Activated CD4-positive, alpha-beta T cell treated with anti-CD3 and anti-CD28 coated beads, Interleukin-2, amount 50 U/mL, for 4 hours (primary cell): Measurements from ENCODE around the gene UGGT2.
"Not testable (repeated sequence)": the region's sequence is repeated elsewhere in the genome, so short reads cannot be mapped to it uniquely, and the experiment has no call there.

ENCODE experiments used
- DNase-seq, 2 experiments: peaks; one replicate each; pipeline ENCODE4 v3.0.0-alpha.2; 2020

The UGGT2 gene, protein sequence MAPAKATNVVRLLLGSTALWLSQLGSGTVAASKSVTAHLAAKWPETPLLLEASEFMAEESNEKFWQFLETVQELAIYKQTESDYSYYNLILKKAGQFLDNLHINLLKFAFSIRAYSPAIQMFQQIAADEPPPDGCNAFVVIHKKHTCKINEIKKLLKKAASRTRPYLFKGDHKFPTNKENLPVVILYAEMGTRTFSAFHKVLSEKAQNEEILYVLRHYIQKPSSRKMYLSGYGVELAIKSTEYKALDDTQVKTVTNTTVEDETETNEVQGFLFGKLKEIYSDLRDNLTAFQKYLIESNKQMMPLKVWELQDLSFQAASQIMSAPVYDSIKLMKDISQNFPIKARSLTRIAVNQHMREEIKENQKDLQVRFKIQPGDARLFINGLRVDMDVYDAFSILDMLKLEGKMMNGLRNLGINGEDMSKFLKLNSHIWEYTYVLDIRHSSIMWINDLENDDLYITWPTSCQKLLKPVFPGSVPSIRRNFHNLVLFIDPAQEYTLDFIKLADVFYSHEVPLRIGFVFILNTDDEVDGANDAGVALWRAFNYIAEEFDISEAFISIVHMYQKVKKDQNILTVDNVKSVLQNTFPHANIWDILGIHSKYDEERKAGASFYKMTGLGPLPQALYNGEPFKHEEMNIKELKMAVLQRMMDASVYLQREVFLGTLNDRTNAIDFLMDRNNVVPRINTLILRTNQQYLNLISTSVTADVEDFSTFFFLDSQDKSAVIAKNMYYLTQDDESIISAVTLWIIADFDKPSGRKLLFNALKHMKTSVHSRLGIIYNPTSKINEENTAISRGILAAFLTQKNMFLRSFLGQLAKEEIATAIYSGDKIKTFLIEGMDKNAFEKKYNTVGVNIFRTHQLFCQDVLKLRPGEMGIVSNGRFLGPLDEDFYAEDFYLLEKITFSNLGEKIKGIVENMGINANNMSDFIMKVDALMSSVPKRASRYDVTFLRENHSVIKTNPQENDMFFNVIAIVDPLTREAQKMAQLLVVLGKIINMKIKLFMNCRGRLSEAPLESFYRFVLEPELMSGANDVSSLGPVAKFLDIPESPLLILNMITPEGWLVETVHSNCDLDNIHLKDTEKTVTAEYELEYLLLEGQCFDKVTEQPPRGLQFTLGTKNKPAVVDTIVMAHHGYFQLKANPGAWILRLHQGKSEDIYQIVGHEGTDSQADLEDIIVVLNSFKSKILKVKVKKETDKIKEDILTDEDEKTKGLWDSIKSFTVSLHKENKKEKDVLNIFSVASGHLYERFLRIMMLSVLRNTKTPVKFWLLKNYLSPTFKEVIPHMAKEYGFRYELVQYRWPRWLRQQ (N-terminal part only)

GRCh38 chr13:96053003-96053703, at the start of gene UGGT2:
TSS of gene UGGT2 (minus strand) at chr13:96053401. CDS start at chr13:96053312, 89 bp downstream.
- DNase-seq, result no peak

DNA sequence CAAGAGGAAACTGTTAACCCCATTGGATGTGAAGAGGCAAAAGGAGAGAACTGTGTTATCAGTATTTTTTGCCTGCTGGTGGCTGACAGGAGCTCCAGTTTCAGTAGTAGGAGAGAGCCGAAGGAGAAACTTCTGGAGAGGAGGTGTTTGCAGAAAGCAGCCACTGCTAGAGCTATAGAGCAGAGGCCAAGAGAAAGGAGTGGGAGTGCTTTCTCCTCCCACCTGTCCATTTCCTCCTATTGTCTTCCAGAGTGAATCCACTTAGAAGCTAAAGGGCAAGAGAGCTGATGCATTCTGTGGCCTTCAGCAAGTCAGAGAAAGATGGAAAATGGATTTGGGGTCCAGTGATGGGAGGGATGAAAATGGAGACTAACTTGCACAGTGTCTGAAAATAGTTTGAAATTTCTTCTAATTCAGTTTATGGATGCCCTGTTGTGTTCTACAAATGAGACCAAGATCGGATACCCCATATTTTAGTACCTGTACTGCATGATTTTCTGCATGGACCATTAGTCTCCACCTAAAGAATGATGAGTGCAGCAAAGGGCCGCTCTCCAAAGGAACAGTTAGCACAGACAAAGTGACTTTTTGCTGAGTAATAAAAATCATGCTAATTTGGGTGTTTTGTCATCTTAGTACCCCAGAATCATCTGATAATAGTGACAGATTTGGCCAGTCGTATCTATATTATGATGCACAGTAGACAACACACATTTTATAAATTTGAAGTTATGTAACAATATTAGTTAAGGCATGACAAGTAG, 47.4 kb upstream of the UGGT2 start:
- no peak for DNase-seq

DNA sequence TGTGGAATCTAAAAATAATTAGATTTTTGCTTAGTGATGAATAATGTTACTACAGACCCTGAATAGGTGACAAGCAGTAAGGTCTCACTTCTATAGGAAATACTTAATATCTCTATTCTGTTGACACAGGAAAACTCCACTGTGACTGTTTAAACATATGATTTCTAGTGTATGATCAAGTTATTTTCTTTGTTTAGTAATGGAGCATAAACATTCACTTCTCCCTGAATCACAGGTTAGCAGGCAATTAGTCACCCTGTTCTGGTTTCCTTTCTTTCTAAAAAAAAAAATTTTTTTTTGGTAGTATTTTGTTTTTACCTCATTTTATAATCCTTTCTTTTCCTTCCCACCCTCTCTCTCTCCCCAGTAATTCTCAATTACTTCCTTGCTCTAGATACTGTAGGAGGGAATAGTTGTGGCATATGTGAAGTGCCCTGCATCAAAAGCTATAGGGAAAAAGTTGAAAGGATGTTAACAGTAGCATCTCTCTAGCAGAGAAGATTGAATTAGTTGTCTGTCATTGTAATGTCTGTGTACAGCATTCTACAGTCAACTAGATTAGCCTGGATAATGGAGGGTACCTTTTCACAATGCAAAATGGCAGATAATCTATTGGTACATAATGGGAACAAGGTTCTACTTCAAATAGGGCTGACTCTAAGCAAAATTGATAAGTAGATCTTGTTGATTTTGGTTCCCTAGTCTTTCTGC, 40.2 kb upstream of the UGGT2 start:
- DNase-seq, result no peak

- DNase-seq, result no peak
These were observed 38.2 kb upstream of the UGGT2 start for GRCh38 chr13:96091164-96092117.

GRCh38 chr13:96090240-96091101, 37.3 kb upstream of the UGGT2 start:
- DNase-seq, result no peak

GRCh38 chr13:96089749-96090239, 36.6 kb upstream of the UGGT2 start, which contains the start of gene HS6ST3:
TSS of gene HS6ST3 (plus strand) at chr13:96090107.
- no peak for DNase-seq

DNA sequence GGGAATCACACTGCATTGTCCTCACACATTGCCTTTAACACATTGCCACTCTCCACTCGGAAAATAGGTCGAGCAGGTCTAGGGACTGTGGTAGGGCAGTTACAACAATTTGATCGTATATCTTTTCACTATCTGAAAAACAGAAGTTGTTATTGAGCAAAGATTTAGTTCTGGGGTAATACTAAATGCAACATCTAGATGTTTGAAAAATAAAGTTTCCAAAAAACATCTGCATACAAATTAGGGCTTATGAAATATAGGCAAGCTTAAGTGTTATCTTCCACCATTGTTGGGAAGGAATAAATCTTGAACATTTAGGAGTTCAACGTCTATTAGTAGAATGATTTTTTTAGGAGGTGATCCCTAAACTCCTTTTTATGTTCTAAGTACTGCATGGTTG, 35.9 kb upstream of the UGGT2 start:
- DNase-seq, result no peak

- DNase-seq, result no peak
These were observed 33.5 kb upstream of the UGGT2 start for GRCh38 chr13:96086736-96087135.

GRCh38 chr13:96082640-96083039, 29.4 kb upstream of the UGGT2 start:
- DNase-seq, result no peak

GRCh38 chr13:96081888-96082287, 28.7 kb upstream of the UGGT2 start:
- no peak for DNase-seq

DNA sequence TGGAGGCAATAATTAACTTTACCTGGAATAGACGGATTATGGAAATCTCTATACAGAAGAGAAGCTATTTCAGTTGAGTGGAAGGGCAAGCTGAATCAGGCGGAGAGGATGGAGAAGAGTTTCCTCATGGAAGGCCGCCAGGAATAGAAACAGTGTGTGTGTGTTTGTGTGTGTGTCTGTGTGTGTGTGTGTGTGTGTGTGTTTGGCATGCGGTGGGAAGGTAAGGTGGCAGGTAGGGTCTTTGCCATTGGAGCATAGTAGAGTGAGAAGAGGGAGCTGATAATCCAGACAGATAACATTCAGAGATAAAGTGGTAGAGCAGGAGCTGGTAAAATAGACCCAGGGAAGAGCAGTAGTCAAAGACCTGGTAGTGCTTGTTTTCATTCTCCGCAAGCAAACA, 27.5 kb upstream of the UGGT2 start:
- DNase-seq, result no peak

GRCh38 chr13:96075953-96076543, 22.8 kb upstream of the UGGT2 start:
- no peak for DNase-seq

- DNase-seq, result no peak
These were observed 19.2 kb upstream of the UGGT2 start for GRCh38 chr13:96072392-96072791.

DNA sequence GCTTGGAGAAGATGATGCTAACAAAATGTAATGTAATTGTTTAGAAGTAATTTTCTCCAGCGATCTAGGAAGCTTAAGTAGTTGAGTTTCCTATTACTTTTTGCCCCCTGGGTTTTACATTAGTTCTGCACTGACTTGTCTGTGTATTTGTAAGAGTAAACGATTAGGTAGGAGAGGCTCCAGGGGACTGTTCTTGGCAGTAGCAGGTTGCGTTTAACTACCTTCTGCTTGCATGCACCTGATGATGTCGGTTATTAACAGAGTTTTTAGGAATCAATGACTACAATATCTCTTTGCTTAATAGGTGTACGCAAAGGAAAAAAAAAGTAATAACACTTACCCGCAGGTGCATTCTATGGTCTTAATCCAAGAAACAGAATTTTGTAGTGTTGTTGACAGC, 18.3 kb upstream of the UGGT2 start:
- no peak for DNase-seq

DNA sequence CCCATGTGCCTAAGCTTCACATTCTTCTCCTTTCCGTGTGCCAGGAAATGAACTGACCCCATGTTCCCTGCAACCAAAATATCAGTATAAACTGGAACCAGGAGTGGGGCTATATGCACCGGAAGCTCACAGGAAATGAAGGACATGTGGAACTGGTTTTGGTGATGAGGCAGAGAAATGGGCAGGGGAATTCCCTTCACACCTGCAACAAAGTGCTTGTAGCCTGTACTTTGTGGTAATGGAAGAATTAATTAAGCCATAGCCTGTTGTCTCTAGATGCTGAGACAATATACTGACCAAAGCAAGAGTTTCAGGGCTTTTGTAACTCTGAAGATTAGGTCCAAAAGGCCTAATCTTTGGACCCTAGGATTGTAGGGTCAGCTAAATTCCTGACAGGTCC, 15.5 kb upstream of the UGGT2 start:
- no peak for DNase-seq

- no peak for DNase-seq
These were observed 12.6 kb upstream of the UGGT2 start for GRCh38 chr13:96065849-96066248.

DNA sequence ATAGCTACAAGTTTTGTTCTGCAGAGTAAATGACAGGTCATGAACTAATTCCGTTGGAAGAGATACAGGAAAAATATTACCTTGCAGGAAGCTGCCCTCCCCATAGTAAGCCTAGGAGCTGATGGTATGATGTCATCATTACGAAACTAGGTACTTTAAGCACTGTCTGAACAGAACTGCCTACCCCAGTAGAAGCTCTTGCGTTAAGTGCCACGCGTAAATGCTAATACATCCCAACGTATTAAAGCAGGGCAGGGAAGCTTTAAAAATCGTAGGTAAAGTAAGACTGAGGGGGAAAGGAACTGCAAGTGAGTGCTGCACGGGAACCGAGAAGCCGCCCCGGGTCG, 572 bp downstream of the UGGT2 start:
- DNase-seq, result no peak

- DNase-seq, result not testable (repeated sequence)
These were observed 1.3 kb downstream of the UGGT2 start for GRCh38 chr13:96051946-96052345.
